OCI-LY1 (cell line): ENCODE results near the gene ZFYVE21.
"Not testable (repeated sequence)": the region's sequence is repeated elsewhere in the genome, so short reads cannot be mapped to it uniquely, and the experiment has no call there.

Source experiments
- H2AFZ ChIP-seq: fragments of 200-600 bp; sonication (generic), shearing (Covaris generic); 2 replicates; pipeline ENCODE4 v1.6.0; 2014; ENCODE audit warnings: antibody characterized with exemption, mild to moderate bottlenecking, low read length
- H3F3A ChIP-seq: fragments of 200-600 bp; sonication (generic), shearing (Covaris generic); 2 replicates; pipeline ENCODE4 v1.6.0; 2014; ENCODE audit warnings: mild to moderate bottlenecking, antibody characterized with exemption, low read length, moderate library complexity; ENCODE audit not compliant: insufficient read depth
- H3K27ac ChIP-seq: fragments of 200-600 bp; sonication (generic); 2 replicates; pipeline ENCODE4 v1.5.1; 2014; ENCODE audit warnings: low read length, mixed run types, mild to moderate bottlenecking, low read depth; ENCODE audit not compliant: poor library complexity, severe bottlenecking
- H3K27me3 ChIP-seq: fragments of 200-600 bp; sonication (generic); 2 replicates; pipeline ENCODE4 v1.6.0; 2014; ENCODE audit warnings: antibody characterized with exemption, mild to moderate bottlenecking, low read length, moderate library complexity; ENCODE audit not compliant: insufficient read depth
- H3K36me3 ChIP-seq: fragments of 200-600 bp; sonication (generic); 2 replicates; pipeline ENCODE4 v1.6.1; 2014; ENCODE audit warnings: mild to moderate bottlenecking, antibody characterized with exemption, low read length, moderate library complexity, mixed read lengths; ENCODE audit not compliant: insufficient read depth
- H3K4me1 ChIP-seq: fragments of 200-600 bp; sonication (generic); 2 replicates; pipeline ENCODE4 v1.5.1; 2014; ENCODE audit warnings: mild to moderate bottlenecking, low read length, moderate library complexity; ENCODE audit not compliant: insufficient read depth, severe bottlenecking
- H3K4me2 ChIP-seq: fragments of 200-600 bp; sonication (generic), shearing (Covaris generic); 2 replicates; pipeline ENCODE4 v1.6.1; 2014; ENCODE audit warnings: low read length
- H3K4me3 ChIP-seq: fragments of 200-600 bp; sonication (generic); 2 replicates; pipeline ENCODE4 v1.5.1; 2014; ENCODE audit warnings: low read length, low read depth, mild to moderate bottlenecking, mixed read lengths; ENCODE audit not compliant: poor library complexity, severe bottlenecking
- H3K79me2 ChIP-seq: fragments of 200-600 bp; shearing (Covaris generic); 2 replicates; pipeline ENCODE4 v1.6.1; 2016; ENCODE audit warnings: mixed run types, low read length, mixed read lengths; ENCODE audit not compliant: insufficient read depth
- H3K9ac ChIP-seq: fragments of 200-600 bp; sonication (generic), shearing (Covaris generic); 2 replicates; pipeline ENCODE4 v1.6.1; 2014; ENCODE audit warnings: mild to moderate bottlenecking, low read length, mixed read lengths
- H3K9me2 ChIP-seq: fragments of 200-600 bp; sonication (generic), shearing (Covaris generic); 2 replicates; pipeline ENCODE4 v1.6.1; 2014; ENCODE audit warnings: low read depth, mild to moderate bottlenecking, low read length, mixed read lengths
- H3K9me3 ChIP-seq: fragments of 200-600 bp; shearing (Covaris generic); 2 replicates; pipeline ENCODE4 v1.6.1; 2014; ENCODE audit warnings: low read length, mixed read lengths
- H4K20me1 ChIP-seq: fragments of 200-600 bp; sonication (generic), shearing (Covaris generic); 2 replicates; pipeline ENCODE4 v1.6.0; 2016; ENCODE audit warnings: mild to moderate bottlenecking, low read length; ENCODE audit not compliant: insufficient read depth
- CTCF ChIP-seq: fragments of 200-600 bp; sonication (generic), shearing (Covaris generic); IDR thresholded peaks from 2 replicates; pipeline ENCODE4 v1.5.1; 2017; ENCODE audit warnings: mild to moderate bottlenecking, antibody characterized with exemption, low read length, moderate library complexity, mixed read lengths
- EZH2 ChIP-seq: fragments of 200-600 bp; sonication (generic), shearing (Covaris generic); IDR thresholded peaks from 2 replicates; pipeline ENCODE4 v1.8.0; 2017; ENCODE audit warnings: borderline replicate concordance, mixed run types, mild to moderate bottlenecking, antibody characterized with exemption, low read length, moderate library complexity, mixed read lengths

Gene ZFYVE21

DNA sequence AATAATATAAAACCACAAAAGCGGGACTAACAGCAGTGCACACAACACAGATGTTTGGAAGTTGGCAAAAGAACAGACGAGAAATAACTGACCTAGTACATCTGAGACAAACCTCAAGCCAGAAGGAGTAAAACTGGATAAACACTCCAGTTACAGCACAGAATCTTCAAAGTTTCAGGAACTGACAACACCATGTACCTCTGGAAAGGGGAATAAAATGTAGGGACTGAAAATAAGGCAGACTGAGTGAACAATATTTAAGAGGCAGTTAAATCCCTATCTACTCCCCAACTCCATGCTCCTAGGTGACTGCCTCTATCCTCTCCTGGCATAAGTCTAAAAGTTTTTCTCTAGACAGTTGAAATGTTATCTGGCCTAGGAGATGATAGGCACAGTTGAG lies 57.9 kb downstream of the ZFYVE21 start:
- Histone ChIP-seq H3K36me3 (peaks cover 11% of the 10 kb centered on the region; the same call in 1 of the 2 replicates), H3K9me2 (no peaks in the 10 kb centered on the region)

GRCh38 chr14:103775506-103775905 lies 59.9 kb downstream of the ZFYVE21 start:
- Histone ChIP-seq H3K27ac (no peak overlapping the region), H3K9me3 (peaks cover 7% of the 10 kb centered on the region), H3K9me2 (no peaks in the 10 kb centered on the region), H2AFZ (no peak overlapping the region), H3K9ac (no peak overlapping the region), H3K79me2 (no peaks in the 10 kb centered on the region), H3K4me2 (no peak overlapping the region), H4K20me1 (no peaks in the 10 kb centered on the region), H3K36me3 (peaks cover 11% of the 10 kb centered on the region; the same call in 1 of the 2 replicates), H3F3A (no peaks in the 10 kb centered on the region), H3K4me1 (no peaks in the 10 kb centered on the region), H3K27me3 (no peaks in the 10 kb centered on the region), H3K4me3 (no peak overlapping the region)
- TF ChIP-seq CTCF (no peak), EZH2 (no peak)

More for the DNA sequence above, 57.9 kb downstream of the ZFYVE21 start:
- TF ChIP-seq CTCF (no peak), EZH2 (no peak)
- Histone ChIP-seq H2AFZ (no peak overlapping the region), H3K4me3 (no peak overlapping the region), H3F3A (no peaks in the 10 kb centered on the region), H4K20me1 (no peaks in the 10 kb centered on the region), H3K79me2 (no peaks in the 10 kb centered on the region), H3K27ac (no peak overlapping the region), H3K9ac (no peak overlapping the region), H3K4me1 (no peaks in the 10 kb centered on the region), H3K4me2 (no peak overlapping the region), H3K27me3 (no peaks in the 10 kb centered on the region), H3K9me3 (peaks cover 7% of the 10 kb centered on the region)

- H3K27ac ChIP-seq, H3K4me3 ChIP-seq, H3K4me2 ChIP-seq, H3K79me2 ChIP-seq, H3K4me1 ChIP-seq, H3F3A ChIP-seq, H3K9ac ChIP-seq, H3K9me2 ChIP-seq, H3K27me3 ChIP-seq, H3K9me3 ChIP-seq, H2AFZ ChIP-seq, H4K20me1 ChIP-seq: not testable (repeated sequence)
- peaks cover 11% of the 10 kb centered on the region; the same call in 1 of the 2 replicates for H3K36me3 ChIP-seq
Observed at GRCh38 chr14:103776319-103776718, 60.7 kb downstream of the ZFYVE21 start.

DNA sequence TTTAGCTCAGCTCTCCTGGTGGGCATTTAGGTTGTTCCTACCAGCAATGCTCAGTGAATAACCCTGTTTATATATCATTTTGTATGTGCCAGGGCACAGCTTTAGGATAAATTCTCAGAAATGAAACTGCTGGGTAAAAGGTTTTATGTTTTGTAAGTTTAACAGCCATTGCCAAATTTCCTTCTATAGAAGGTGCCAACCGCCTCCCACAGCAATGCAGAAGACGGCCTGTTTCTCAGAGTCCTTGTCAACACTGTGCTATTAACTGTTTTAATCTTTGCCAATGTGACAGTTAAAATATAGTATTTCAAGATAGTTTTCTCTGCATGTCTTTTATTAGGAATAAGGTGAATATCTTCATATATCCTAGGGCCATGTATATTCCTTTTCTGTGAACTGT lies 66.8 kb downstream of the ZFYVE21 start:
- H3K9ac ChIP-seq = no peak overlapping the region
- no peaks in the 10 kb centered on the region for H3K79me2 ChIP-seq
- TF ChIP-seq CTCF (no peak), EZH2 (no peak)
- H3K9me2 ChIP-seq = no peaks in the 10 kb centered on the region
- H3K27me3 ChIP-seq = no peaks in the 10 kb centered on the region
- no peak overlapping the region for H3K4me3 ChIP-seq
- no peak overlapping the region for H3K27ac ChIP-seq
- H3F3A ChIP-seq = peaks cover 3% of the 10 kb centered on the region; the same call in 1 of the 2 replicates
- H3K9me3 ChIP-seq = no peaks in the 10 kb centered on the region
- no peak overlapping the region for H2AFZ ChIP-seq
- no peaks in the 10 kb centered on the region for H3K4me1 ChIP-seq
- peaks cover 7% of the 10 kb centered on the region; the same call in 1 of the 2 replicates for H3K36me3 ChIP-seq
- H3K4me2 ChIP-seq = no peak overlapping the region
- H4K20me1 ChIP-seq = no peaks in the 10 kb centered on the region
